Measurements from ENCODE around the gene FBXL17.

Gene FBXL17

DNA sequence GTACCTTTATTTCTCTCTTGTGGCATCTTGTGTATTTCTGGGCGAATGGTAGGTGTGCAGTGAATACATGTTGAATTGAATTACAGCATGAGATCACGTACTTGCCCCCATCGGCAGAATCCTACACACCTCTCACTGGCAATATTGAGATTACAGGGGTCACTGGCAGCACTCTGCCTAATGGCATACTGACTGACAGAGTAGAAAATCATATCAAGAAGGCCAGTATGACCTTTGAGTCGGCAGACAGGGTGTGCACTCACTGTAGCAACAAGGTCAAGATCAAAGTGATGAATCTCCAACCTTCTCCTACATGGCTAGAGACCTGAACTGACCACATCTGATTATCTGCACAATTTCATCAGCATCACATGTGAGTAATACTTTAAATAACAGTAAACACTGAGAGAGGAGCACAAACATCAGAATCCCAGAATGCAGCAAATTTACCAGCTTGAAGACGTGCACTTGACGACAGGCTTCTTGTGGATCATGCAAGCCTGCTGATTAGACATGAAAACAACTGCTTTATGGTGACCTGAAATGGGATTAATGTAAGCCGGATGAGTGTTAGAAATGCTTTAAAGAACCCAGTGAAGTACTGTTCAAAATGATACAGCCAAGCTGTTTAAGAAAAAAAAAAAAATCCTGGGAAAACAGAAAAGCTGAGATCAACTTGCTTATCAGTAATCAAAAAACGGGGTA lies 444.1 kb downstream of the FBXL17 start:
- Histone ChIP-seq H3K4me3 (ENCODE audit: insufficient read depth, low read length, poor library complexity, severe bottlenecking) (no peak overlapping the region), H3K79me2 (ENCODE audit: insufficient read depth, low read length) (no peaks in the 10 kb centered on the region)
- TF ChIP-seq EZH2phosphoT487 (conservative IDR thresholded peaks at IDR 0.05; ENCODE audit: low read length): no peak
- TF ChIP-seq, protein P1, sequence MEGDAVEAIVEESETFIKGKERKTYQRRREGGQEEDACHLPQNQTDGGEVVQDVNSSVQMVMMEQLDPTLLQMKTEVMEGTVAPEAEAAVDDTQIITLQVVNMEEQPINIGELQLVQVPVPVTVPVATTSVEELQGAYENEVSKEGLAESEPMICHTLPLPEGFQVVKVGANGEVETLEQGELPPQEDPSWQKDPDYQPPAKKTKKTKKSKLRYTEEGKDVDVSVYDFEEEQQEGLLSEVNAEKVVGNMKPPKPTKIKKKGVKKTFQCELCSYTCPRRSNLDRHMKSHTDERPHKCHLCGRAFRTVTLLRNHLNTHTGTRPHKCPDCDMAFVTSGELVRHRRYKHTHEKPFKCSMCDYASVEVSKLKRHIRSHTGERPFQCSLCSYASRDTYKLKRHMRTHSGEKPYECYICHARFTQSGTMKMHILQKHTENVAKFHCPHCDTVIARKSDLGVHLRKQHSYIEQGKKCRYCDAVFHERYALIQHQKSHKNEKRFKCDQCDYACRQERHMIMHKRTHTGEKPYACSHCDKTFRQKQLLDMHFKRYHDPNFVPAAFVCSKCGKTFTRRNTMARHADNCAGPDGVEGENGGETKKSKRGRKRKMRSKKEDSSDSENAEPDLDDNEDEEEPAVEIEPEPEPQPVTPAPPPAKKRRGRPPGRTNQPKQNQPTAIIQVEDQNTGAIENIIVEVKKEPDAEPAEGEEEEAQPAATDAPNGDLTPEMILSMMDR (IDR thresholded peaks at IDR 0.05; ENCODE audit: insufficient read depth, low read length, poor library complexity, severe bottlenecking): no peak

DNA sequence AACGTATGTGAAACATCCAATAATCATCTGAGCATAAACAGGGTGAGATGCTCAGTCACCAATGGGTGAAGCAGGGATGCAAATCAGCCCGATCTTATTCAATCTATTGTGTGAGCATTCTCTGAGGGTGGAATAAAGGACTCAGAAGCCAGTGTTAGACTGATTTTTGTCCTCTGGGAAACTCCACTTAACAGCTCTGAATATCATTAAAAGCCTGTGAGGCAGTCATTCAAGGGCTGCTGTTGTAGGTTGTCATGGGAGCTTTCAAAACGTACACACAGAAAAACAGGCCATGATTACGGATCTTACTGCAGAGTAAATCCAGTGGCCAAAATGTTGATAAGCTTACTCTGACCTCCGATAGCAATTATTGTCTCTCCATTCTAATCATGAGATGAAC lies 444.7 kb downstream of the FBXL17 start:
- Histone ChIP-seq H3K36me3 (ENCODE audit: low read length) (no peaks in the 10 kb centered on the region), H3K27ac (ENCODE audit: low read depth, low read length) (no peak overlapping the region), H3K4me3 (ENCODE audit: insufficient read depth, low read length, poor library complexity, severe bottlenecking) (no peak overlapping the region), H2AFZ (ENCODE audit: low read depth, low read length, severe bottlenecking) (no peak overlapping the region), H3K27me3 (ENCODE audit: low read length) (no peaks in the 10 kb centered on the region), H3K9me3 (ENCODE audit: insufficient read depth, low read length) (no peaks in the 10 kb centered on the region), H3K9ac (ENCODE audit: low read length) (no peak overlapping the region), H4K20me1 (ENCODE audit: low read depth, low read length) (no peaks in the 10 kb centered on the region), H3F3A (ENCODE audit: insufficient read depth) (no peaks in the 10 kb centered on the region), H3K9me2 (replicated peaks; ENCODE audit: insufficient read depth, low read length) (no peaks in the 10 kb centered on the region), H3K4me2 (ENCODE audit: low read depth, low read length, poor library complexity, severe bottlenecking) (no peak overlapping the region), H3K79me2 (ENCODE audit: insufficient read depth, low read length) (no peaks in the 10 kb centered on the region)
- TF ChIP-seq, protein P1 (IDR thresholded peaks at IDR 0.05; ENCODE audit: insufficient read depth, low read length, poor library complexity, severe bottlenecking): no peak
- no peak for TF ChIP-seq EZH2phosphoT487 (conservative IDR thresholded peaks at IDR 0.05; ENCODE audit: low read length)

More for the DNA sequence above, 444.1 kb downstream of the FBXL17 start:
- H3K9ac ChIP-seq (ENCODE audit: low read length): no peak overlapping the region
- no peak overlapping the region for H3K27ac ChIP-seq (ENCODE audit: low read depth, low read length)
- no peaks in the 10 kb centered on the region for H3K27me3 ChIP-seq (ENCODE audit: low read length)
- H3K9me2 ChIP-seq (replicated peaks; ENCODE audit: insufficient read depth, low read length): no peaks in the 10 kb centered on the region
- H3F3A ChIP-seq (ENCODE audit: insufficient read depth): no peaks in the 10 kb centered on the region
- no peak overlapping the region for H2AFZ ChIP-seq (ENCODE audit: low read depth, low read length, severe bottlenecking)
- H3K4me2 ChIP-seq (ENCODE audit: low read depth, low read length, poor library complexity, severe bottlenecking): no peak overlapping the region
- H4K20me1 ChIP-seq (ENCODE audit: low read depth, low read length): no peaks in the 10 kb centered on the region
- H3K36me3 ChIP-seq (ENCODE audit: low read length): no peaks in the 10 kb centered on the region
- H3K9me3 ChIP-seq (ENCODE audit: insufficient read depth, low read length): no peaks in the 10 kb centered on the region

DNA sequence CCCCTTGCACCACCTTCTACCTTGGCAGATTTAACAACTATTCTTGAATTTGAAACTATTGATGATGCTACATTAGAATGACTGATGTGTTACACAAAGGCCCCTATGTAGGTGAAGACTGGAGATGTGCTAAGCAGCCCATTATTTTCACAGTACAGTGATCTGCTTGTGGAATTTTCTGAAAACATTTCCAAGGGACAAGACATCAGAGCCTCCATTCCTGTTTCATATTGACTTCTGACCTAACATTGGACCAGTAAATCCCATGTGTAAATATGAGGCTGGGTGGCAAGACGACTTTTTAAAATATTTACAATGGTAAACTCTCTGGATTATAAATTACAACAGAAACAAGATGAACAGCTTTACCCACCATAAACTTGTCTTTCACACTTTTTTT lies 445.4 kb downstream of the FBXL17 start:
- H3K4me3 ChIP-seq (ENCODE audit: insufficient read depth, low read length, poor library complexity, severe bottlenecking): no peak overlapping the region
- H3K9ac ChIP-seq (ENCODE audit: low read length): no peak overlapping the region
- H3K9me2 ChIP-seq (replicated peaks; ENCODE audit: insufficient read depth, low read length): no peaks in the 10 kb centered on the region
- no peaks in the 10 kb centered on the region for H3K79me2 ChIP-seq (ENCODE audit: insufficient read depth, low read length)
- no peaks in the 10 kb centered on the region for H3F3A ChIP-seq (ENCODE audit: insufficient read depth)
- no peaks in the 10 kb centered on the region for H4K20me1 ChIP-seq (ENCODE audit: low read depth, low read length)
- H3K27me3 ChIP-seq (ENCODE audit: low read length): no peaks in the 10 kb centered on the region
- no peak overlapping the region for H3K27ac ChIP-seq (ENCODE audit: low read depth, low read length)
- no peaks in the 10 kb centered on the region for H3K9me3 ChIP-seq (ENCODE audit: insufficient read depth, low read length)
- TF ChIP-seq, protein P1 (IDR thresholded peaks at IDR 0.05; ENCODE audit: insufficient read depth, low read length, poor library complexity, severe bottlenecking): no peak
- TF ChIP-seq EZH2phosphoT487 (conservative IDR thresholded peaks at IDR 0.05; ENCODE audit: low read length): no peak
- no peak overlapping the region for H3K4me2 ChIP-seq (ENCODE audit: low read depth, low read length, poor library complexity, severe bottlenecking)
- H3K36me3 ChIP-seq (ENCODE audit: low read length): no peaks in the 10 kb centered on the region
- H2AFZ ChIP-seq (ENCODE audit: low read depth, low read length, severe bottlenecking): no peak overlapping the region

Measured in SU-DHL-6 (cell line).